Astrocyte of the spinal cord (primary cell): ENCODE measurements around the gene NIPAL4.

Experiments used
- DNase-seq: peaks from one replicate; pipeline ENCODE4 v3.0.0; 2011; ENCODE audit warnings: low read depth, low spot score
- H3K4me3 ChIP-seq: 2 replicates; pipeline ENCODE4 v1.5.1; 2011; ENCODE audit warnings: low read depth, mild to moderate bottlenecking, low read length, moderate library complexity
- in situ Hi-C: cut with HindIII; loops from 2 replicates; pipeline ENCODE4 v1.10.0; 2017; ENCODE audit warnings: low sequenced_read_pairs
- TF ChIP-seq, protein P1 (sequence below): IDR thresholded peaks from 2 replicates; pipeline ENCODE4 v1.5.1; 2012; ENCODE audit warnings: low read depth, mild to moderate bottlenecking, low read length, inconsistent platforms

NIPAL4 gene

GRCh38 chr5:157460921-157461792 lies 1.1 kb downstream of the NIPAL4 start:
- TF ChIP-seq, protein P1, sequence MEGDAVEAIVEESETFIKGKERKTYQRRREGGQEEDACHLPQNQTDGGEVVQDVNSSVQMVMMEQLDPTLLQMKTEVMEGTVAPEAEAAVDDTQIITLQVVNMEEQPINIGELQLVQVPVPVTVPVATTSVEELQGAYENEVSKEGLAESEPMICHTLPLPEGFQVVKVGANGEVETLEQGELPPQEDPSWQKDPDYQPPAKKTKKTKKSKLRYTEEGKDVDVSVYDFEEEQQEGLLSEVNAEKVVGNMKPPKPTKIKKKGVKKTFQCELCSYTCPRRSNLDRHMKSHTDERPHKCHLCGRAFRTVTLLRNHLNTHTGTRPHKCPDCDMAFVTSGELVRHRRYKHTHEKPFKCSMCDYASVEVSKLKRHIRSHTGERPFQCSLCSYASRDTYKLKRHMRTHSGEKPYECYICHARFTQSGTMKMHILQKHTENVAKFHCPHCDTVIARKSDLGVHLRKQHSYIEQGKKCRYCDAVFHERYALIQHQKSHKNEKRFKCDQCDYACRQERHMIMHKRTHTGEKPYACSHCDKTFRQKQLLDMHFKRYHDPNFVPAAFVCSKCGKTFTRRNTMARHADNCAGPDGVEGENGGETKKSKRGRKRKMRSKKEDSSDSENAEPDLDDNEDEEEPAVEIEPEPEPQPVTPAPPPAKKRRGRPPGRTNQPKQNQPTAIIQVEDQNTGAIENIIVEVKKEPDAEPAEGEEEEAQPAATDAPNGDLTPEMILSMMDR, result no peak
- DNase-seq, result no peak
- in situ Hi-C loops, result no loop called here
- H3K4me3 ChIP-seq, result no peak overlapping the region

- in situ Hi-C loops, result no loop called here
- TF ChIP-seq, protein P1, result no peak
- H3K4me3 ChIP-seq, result no peak overlapping the region
- DNase-seq, result no peak
These were observed 3.1 kb downstream of the NIPAL4 start for GRCh38 chr5:157463081-157463480.

DNA sequence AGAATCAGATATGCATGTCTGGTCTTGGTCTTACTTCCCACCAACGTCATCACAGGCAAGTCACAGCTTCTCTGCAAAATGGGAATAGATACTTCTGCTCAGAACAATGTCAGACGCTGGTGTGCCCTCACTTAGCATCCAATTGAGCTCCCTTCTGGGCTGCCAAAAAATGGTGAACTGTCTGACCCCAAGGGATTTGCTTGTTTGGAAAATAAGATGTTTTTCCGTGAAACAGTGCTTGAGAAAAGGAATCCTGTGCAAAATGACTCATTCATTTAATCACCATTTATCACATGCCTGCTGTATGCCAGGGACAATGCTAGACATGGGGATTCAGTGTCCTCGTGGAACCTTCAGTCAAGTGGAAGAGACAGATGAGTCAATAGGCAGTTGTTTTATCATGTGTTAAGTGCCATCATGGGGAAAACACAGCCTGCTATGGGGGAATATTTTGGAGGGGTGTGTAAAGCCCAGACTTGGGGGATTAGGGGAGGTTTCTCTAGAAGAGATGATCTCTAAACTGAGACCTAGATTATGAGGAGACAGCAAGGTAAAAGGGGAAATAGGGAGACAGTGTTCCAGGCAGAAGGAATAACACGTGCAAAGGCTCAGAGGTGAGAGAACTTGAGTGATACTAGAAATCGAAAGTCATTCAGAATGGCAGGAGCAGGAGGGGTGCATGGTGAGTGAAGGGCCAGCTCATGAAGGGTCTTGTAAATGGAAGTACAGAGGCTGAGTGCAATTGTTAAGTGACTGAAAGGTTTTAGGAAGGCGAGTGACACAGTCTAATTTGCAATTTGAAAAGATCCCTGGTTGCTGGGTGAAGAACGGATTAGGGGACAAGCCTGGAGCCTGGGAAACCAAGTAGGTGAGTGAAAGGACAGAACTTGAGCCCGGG lies 3.9 kb downstream of the NIPAL4 start:
- TF ChIP-seq, protein P1, result no peak
- peak; percentile 49 for DNase-seq
- in situ Hi-C loops, result no loop called here
- H3K4me3 ChIP-seq, result no peak overlapping the region

- TF ChIP-seq, protein P1, result no peak
- in situ Hi-C loops, result no loop called here
- H3K4me3 ChIP-seq, result no peak overlapping the region
- peak; percentile 88 for DNase-seq
These were observed 4.6 kb downstream of the NIPAL4 start for GRCh38 chr5:157464519-157465171.

GRCh38 chr5:157468293-157468965 lies 8.4 kb downstream of the NIPAL4 start:
- in situ Hi-C loops, result no loop called here
- DNase-seq, result no peak
- H3K4me3 ChIP-seq, result no peak overlapping the region
- TF ChIP-seq, protein P1, result no peak

- TF ChIP-seq, protein P1, result no peak
- DNase-seq, result no peak
- in situ Hi-C loops, result no loop called here
- H3K4me3 ChIP-seq, result no peak overlapping the region
These were observed 9.1 kb downstream of the NIPAL4 start for GRCh38 chr5:157469073-157469472.
